ENCODE data around the gene TOR2A. TPM values are rescaled to one million over a fixed set of nuclear protein-coding genes. Genes with fewer than 3 reads are reported as not detected.
A peak's percentile ranks its signal among the peaks of the same experiment; 100 is the strongest.

TOR2A gene
- total RNA-seq, 2 donors from 2014 or later, result 15.7 to 16.7 TPM

GRCh38 chr9:127741831-127742434 is 6.8 kb upstream of the TOR2A start:
- WGBS, 2 experiments (ENCODE audit: insufficient coverage in 1 of 2, insufficient read length in 1 of 2), result 7 to 9% methylated on average over 22 to 38 of the region's 38 CpGs
- H3K27ac ChIP-seq (ENCODE audit: low read depth, low read length), result peak overlapping the region; percentile 70
- Mint-ChIP-seq H3K4me3 (peak overlapping the region; percentile 68), H3K36me3 (ENCODE audit: low read depth) (no peaks in the 10 kb centered on the region), H3K9me3 (no peaks in the 10 kb centered on the region), H3K27ac (peak overlapping the region; percentile 91), H3K27me3 (ENCODE audit: insufficient read depth) (peaks cover 8% of the 10 kb centered on the region), H3K4me1 (peaks cover 2% of the 10 kb centered on the region)
- TF ChIP-seq, protein P1, sequence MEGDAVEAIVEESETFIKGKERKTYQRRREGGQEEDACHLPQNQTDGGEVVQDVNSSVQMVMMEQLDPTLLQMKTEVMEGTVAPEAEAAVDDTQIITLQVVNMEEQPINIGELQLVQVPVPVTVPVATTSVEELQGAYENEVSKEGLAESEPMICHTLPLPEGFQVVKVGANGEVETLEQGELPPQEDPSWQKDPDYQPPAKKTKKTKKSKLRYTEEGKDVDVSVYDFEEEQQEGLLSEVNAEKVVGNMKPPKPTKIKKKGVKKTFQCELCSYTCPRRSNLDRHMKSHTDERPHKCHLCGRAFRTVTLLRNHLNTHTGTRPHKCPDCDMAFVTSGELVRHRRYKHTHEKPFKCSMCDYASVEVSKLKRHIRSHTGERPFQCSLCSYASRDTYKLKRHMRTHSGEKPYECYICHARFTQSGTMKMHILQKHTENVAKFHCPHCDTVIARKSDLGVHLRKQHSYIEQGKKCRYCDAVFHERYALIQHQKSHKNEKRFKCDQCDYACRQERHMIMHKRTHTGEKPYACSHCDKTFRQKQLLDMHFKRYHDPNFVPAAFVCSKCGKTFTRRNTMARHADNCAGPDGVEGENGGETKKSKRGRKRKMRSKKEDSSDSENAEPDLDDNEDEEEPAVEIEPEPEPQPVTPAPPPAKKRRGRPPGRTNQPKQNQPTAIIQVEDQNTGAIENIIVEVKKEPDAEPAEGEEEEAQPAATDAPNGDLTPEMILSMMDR (conservative IDR thresholded peaks at IDR 0.05), result no peak
- H3K4me3 ChIP-seq (ENCODE audit: low read length), result peak overlapping the region; percentile 81
- peak overlapping the region; percentile 47 for H3K9ac ChIP-seq (ENCODE audit: extremely low read depth, low read length, poor library complexity, severe bottlenecking)
- no peaks in the 10 kb centered on the region for H3K36me3 ChIP-seq (ENCODE audit: control insufficient read depth, insufficient read depth, low read length)
- DNase-seq, result peak; percentile 99
- peaks cover 10% of the 10 kb centered on the region for H3K27me3 ChIP-seq (ENCODE audit: control insufficient read depth, insufficient read depth, low read length, poor library complexity, severe bottlenecking)
- no peaks in the 10 kb centered on the region for H3K4me1 ChIP-seq (ENCODE audit: control insufficient read depth, insufficient read depth, low read length)
- no peaks in the 10 kb centered on the region for H3K9me3 ChIP-seq (ENCODE audit: control insufficient read depth, low read length)

DNA sequence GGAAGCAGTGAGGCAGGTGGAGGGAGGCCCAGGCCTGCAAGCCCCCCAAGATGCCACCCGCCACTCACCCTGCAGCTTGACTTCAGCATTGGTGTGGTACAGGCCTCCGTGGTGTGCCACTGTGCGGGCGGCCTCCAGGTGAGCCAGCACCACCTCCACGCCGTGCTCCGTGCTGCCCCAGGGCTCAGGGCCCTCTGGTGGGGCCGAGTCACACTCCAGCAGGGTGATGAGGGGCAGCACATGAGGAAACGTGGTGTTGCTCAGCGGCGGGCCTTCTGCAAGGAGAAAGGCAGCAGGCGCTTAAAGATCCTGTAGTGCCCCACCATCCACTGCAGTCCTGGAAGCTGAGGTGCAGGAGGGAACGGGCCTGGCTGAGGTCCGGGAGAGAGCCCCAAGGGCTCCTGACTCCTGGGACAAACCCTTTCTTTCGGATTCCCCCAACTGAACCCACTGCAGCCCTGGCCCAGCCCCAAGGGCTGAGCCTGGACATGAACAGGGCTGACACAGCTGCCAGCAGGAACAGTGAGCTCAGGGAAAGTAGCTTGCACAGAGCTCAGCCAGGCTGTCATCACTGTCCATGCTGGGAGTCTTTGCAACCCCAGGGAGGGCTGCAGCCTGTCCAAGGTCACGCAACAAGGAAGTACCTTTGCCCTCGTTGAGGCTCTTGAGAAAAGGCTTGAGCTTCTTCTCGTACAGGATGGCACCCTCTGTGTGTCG is 4.7 kb upstream of the TOR2A start:
- no peak overlapping the region for H3K27ac Mint-ChIP-seq
- 88 to 96% methylated on average over 11 to 19 of the region's 19 CpGs for WGBS, 2 experiments (ENCODE audit: insufficient coverage in 1 of 2, insufficient read length in 1 of 2)
- Histone ChIP-seq H3K4me1 (ENCODE audit: control insufficient read depth, insufficient read depth, low read length) (no peaks in the 10 kb centered on the region), H3K36me3 (ENCODE audit: control insufficient read depth, insufficient read depth, low read length) (no peaks in the 10 kb centered on the region), H3K4me3 (ENCODE audit: low read length) (no peak overlapping the region), H3K27me3 (ENCODE audit: control insufficient read depth, insufficient read depth, low read length, poor library complexity, severe bottlenecking) (peaks cover 10% of the 10 kb centered on the region), H3K9ac (ENCODE audit: extremely low read depth, low read length, poor library complexity, severe bottlenecking) (no peak overlapping the region), H3K9me3 (ENCODE audit: control insufficient read depth, low read length) (no peaks in the 10 kb centered on the region), H3K27ac (ENCODE audit: low read depth, low read length) (no peak overlapping the region)
- H3K36me3 Mint-ChIP-seq (ENCODE audit: low read depth), result no peaks in the 10 kb centered on the region
- TF ChIP-seq, protein P1 (conservative IDR thresholded peaks at IDR 0.05), result no peak
- H3K4me3 Mint-ChIP-seq, result no peak overlapping the region
- no peaks in the 10 kb centered on the region for H3K9me3 Mint-ChIP-seq
- DNase-seq, result no peak
- peaks cover 2% of the 10 kb centered on the region for H3K4me1 Mint-ChIP-seq
- H3K27me3 Mint-ChIP-seq (ENCODE audit: insufficient read depth), result peaks cover 8% of the 10 kb centered on the region

DNA sequence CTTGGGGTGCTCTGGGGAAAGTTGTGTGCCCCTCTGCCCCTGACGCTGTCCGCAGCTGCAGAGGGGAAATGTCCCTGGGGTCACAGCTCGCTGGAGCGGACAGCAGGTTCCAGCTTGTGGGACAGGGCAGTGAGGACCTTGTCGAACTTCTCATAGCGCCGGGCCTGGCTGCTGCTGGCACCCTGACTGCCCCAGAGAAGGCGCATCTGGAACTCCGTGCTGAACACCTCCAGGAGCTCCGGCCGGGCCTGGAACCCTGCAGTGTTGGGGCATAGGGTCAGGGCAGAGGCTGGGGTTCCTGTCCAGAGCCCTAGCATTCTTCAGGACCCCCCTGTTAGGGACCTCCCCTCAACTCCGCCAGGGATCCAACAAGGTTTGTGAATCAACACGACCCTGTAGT is 3.6 kb upstream of the TOR2A start:
- Mint-ChIP-seq H3K4me3 (no peak overlapping the region), H3K27ac (no peak overlapping the region), H3K36me3 (ENCODE audit: low read depth) (no peaks in the 10 kb centered on the region), H3K9me3 (no peaks in the 10 kb centered on the region), H3K27me3 (ENCODE audit: insufficient read depth) (peaks cover 8% of the 10 kb centered on the region), H3K4me1 (peaks cover 2% of the 10 kb centered on the region)
- no peak for DNase-seq
- WGBS, 2 experiments (ENCODE audit: insufficient coverage in 1 of 2, insufficient read length in 1 of 2), result 91 to 93% methylated on average over 11 to 13 of the region's 13 CpGs
- Histone ChIP-seq H3K4me3 (ENCODE audit: low read length) (no peak overlapping the region), H3K9ac (ENCODE audit: extremely low read depth, low read length, poor library complexity, severe bottlenecking) (no peak overlapping the region), H3K27ac (ENCODE audit: low read depth, low read length) (no peak overlapping the region), H3K36me3 (ENCODE audit: control insufficient read depth, insufficient read depth, low read length) (no peaks in the 10 kb centered on the region), H3K4me1 (ENCODE audit: control insufficient read depth, insufficient read depth, low read length) (no peaks in the 10 kb centered on the region), H3K9me3 (ENCODE audit: control insufficient read depth, low read length) (no peaks in the 10 kb centered on the region), H3K27me3 (ENCODE audit: control insufficient read depth, insufficient read depth, low read length, poor library complexity, severe bottlenecking) (peaks cover 10% of the 10 kb centered on the region)
- TF ChIP-seq, protein P1 (conservative IDR thresholded peaks at IDR 0.05), result no peak
